Mammary epithelial cell (primary cell): ENCODE measurements around the gene PHPT1.

Experiments
- EZH2 ChIP-seq: IDR thresholded peaks from 2 replicates; pipeline ENCODE4 v1.6.1; 2012; ENCODE audit warnings: low read length, inconsistent platforms, borderline replicate concordance
- TF ChIP-seq, protein P1 (sequence below), 2 donors: IDR thresholded peaks in 1 of 2; conservative IDR thresholded peaks in 1 of 2; 2 replicates each; pipeline ENCODE4 v1.5.1; 2011 to 2012; ENCODE audit warnings: inconsistent platforms in 2 of 2, low read length in 2 of 2, mild to moderate bottlenecking in 2 of 2, control low read depth in 1 of 2, low read depth in 1 of 2; ENCODE audit not compliant: insufficient read depth in 1 of 2; ENCODE audit errors: extremely low read depth in 1 of 2

DNA sequence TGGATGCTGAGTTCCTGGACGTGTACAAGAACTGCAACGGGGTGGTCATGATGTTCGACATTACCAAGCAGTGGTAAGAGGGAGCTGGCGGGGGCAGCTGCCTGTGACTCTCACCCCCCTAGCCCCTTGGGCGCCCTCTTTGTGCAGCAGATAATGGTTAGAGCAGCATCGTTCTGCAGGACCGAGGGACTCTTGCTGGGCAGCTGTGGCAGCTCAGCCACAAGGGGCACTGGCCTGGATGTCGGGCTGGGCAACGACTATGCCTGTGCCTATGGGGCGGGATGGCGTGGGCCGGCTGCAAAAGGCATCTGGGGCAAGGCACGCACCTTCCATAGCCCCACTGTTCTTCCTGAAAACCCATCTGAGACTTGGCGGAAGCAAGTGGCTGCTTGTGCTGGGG, 19.8 kb upstream of the PHPT1 start:
- TF ChIP-seq, protein P1, sequence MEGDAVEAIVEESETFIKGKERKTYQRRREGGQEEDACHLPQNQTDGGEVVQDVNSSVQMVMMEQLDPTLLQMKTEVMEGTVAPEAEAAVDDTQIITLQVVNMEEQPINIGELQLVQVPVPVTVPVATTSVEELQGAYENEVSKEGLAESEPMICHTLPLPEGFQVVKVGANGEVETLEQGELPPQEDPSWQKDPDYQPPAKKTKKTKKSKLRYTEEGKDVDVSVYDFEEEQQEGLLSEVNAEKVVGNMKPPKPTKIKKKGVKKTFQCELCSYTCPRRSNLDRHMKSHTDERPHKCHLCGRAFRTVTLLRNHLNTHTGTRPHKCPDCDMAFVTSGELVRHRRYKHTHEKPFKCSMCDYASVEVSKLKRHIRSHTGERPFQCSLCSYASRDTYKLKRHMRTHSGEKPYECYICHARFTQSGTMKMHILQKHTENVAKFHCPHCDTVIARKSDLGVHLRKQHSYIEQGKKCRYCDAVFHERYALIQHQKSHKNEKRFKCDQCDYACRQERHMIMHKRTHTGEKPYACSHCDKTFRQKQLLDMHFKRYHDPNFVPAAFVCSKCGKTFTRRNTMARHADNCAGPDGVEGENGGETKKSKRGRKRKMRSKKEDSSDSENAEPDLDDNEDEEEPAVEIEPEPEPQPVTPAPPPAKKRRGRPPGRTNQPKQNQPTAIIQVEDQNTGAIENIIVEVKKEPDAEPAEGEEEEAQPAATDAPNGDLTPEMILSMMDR (conservative IDR thresholded peaks at IDR 0.05 in 1 of 2, IDR thresholded peaks at IDR 0.05 in 1 of 2; ENCODE audit: extremely low read depth in 1 of 2, insufficient read depth in 1 of 2, low read depth in 1 of 2, low read length in 2 of 2), result no peak
- no peak for TF ChIP-seq EZH2
